ENCODE results near the gene MUC13.

GRCh38 chr3:124887932-124888298, 46.6 kb downstream of the MUC13 start:
- TF ChIP-seq TAF1 (IDR thresholded peaks at IDR 0.05; ENCODE audit: borderline replicate concordance, insufficient read depth, low read length): no peak
- TF ChIP-seq POLR2AphosphoS5 (IDR thresholded peaks at IDR 0.05; ENCODE audit: low read depth, low read length): no peak
- no peak for TF ChIP-seq SIN3A (IDR thresholded peaks at IDR 0.05; ENCODE audit: borderline replicate concordance, insufficient read depth, low read length)
- no peak for TF ChIP-seq REST (IDR thresholded peaks at IDR 0.05; ENCODE audit: insufficient read depth in 1 of 2, low read depth in 2 of 2, low read length in 2 of 2)
- no peak for TF ChIP-seq FOXP2 (optimal IDR thresholded peaks at IDR 0.05; ENCODE audit: borderline replicate concordance, extremely low read depth, extremely low read length, insufficient read depth)
